ENCODE measurements around the gene RPL37. TPM values are rescaled to one million over a fixed set of nuclear protein-coding genes. Genes with fewer than 3 reads are reported as not detected.
A peak's percentile ranks its signal among the peaks of the same experiment; 100 is the strongest.
"Not testable (repeated sequence)": the region's sequence is repeated elsewhere in the genome, so short reads cannot be mapped to it uniquely, and the experiment has no call there.

RPL37 gene
- total RNA-seq, 2 donors from 2014 or later: 828 to 833 TPM

- DNase-seq (no peak), ATAC-seq (no peak)
- intact Hi-C loops (cut with DNase I, micrococcal nuclease): no loop called here
Observed at GRCh38 chr5:40801771-40802562, 33.1 kb downstream of the RPL37 start.

DNA sequence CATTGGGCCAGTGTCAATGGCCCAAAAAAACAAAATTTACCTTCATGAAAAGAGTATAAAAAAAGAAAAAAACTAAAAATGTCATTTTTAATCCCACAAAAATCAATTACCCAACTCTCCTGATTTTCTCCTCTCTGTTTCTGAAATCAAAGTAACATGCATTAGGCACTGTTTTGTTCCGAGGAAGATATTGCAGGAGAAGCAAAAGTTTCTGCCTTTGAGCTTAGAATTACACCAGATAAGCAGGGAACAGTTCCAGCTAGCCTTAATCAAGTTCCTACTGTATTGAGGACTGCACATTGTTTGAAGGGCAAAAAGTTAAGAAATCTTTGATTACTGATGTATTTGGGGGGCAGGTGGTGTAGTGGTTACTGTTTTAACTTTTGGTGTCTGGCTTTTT, 35.8 kb downstream of the RPL37 start:
- DNase-seq: no peak
- ATAC-seq: no peak
- intact Hi-C loops (cut with DNase I, micrococcal nuclease): no loop called here

- DNase-seq (no peak), ATAC-seq (no peak)
- intact Hi-C loops (cut with DNase I, micrococcal nuclease): no loop called here
Observed at GRCh38 chr5:40798801-40799210, 36.2 kb downstream of the RPL37 start.

DNA sequence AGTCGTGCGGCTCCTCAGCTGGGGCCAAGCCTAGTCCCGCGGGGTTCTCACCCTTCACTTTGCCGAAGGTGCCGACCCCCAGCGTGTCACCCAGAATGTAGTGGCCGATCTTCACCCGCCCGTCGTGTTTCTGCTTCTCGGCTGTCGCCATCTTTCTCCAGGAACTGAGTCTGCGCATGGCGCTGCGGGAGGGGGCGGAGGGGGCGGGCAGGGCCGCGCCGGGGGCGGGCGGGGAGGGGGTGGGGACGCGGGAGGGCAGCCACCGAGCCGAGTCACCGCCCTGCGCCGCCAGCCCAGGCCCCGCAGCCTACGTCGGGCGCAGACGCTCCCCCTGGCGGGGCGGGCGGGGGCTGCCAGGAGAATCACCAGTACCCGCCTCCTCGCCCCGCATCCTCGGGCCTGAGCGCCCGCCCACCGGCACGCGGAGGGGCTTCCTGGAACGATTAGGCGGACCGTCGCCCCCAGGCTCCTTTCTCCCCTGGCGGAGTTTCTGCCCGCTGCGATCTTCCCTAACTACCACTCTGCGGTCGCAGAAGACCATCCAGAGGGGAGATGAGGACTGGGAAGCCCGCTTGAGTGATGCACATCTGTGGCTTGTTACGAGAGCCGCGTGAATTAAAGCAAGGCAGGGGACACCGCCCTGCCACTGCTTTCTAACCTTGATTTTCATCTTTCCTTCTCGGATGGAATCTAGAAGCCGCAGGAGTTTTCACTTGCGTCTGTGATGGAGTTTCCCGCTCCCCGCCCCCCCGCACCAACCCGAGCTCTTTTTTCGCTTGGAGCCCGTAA, 36.8 kb downstream of the RPL37 start, which contains the start of gene PRKAA1:
Gene PRKAA1, minus strand, starts transcription at position 363 of the 789 bp plus-strand sequence. Its CDS starts 185 bp downstream, at position 178.
- ATAC-seq: peak; percentile 90
- intact Hi-C loops (cut with DNase I, micrococcal nuclease): no loop called here
- peak; percentile 82 to 93 for DNase-seq

GRCh38 chr5:40797273-40798011, 37.6 kb downstream of the RPL37 start:
- intact Hi-C loops (cut with DNase I, micrococcal nuclease): no loop called here
- ATAC-seq: peak; percentile 68
- DNase-seq: peak; percentile 83 to 90

DNA sequence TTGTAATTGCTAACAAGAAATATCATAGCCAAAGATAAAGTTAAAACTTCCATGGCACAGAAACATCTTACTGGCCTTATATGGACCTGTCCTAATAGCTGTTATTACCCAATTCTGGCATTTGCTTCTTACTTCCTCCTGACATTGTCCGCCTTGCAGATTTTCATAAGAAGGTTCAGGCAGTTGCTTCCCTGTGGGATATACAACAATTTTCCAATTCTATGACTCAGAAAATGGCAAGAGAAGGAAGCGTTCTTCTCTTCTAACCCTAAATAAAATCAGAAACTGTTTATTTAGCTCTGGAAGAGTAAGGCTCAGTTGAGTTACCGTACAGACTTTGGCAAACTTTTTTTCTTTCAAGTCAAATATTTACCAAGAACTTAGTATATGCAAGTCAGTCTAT, 38.5 kb downstream of the RPL37 start:
- ATAC-seq: no peak

DNA sequence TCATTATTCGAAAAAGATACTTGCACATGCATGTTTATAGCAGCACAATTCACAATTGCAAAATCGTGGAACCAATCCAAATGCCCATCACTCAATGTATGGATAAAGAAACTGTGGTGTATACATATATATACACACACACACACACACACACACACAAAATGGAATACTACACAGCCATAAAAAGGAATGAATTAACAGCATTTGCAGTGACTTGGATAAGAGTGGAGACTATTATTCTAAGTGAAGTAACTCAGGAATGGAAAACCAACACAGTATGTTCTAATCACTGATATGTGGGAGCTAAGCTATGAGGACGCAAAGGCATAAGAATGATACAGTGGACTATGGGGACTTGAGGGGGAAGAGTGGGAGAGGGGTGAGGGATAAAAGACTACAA, 40.1 kb downstream of the RPL37 start:
- intact Hi-C loops (cut with DNase I, micrococcal nuclease); DNase-seq; ATAC-seq: not testable (repeated sequence)

More for the DNA sequence above, 38.5 kb downstream of the RPL37 start:
- DNase-seq: no peak
- intact Hi-C loops (cut with DNase I, micrococcal nuclease): no loop called here

DNA sequence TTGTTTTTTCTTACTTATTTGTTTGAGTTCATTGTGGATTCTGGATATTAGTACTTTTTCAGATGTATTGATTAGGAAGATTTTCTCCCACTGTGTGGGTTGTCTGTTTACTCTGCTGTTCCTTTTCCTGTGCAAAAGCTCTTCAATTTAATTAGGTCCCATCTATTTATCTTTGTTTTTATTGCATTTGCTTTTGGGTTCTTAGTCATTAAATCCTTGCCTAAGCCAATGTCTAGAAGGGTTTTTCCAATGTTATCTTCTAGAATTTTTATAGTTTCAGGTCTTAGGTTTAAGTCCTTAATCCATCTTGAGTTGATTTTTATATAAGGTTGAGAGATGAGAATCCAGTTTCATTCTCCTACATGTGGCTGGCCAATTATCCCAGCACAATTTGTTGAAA, 40.7 kb downstream of the RPL37 start:
- ATAC-seq; DNase-seq; intact Hi-C loops (cut with DNase I, micrococcal nuclease): not testable (repeated sequence)

DNA sequence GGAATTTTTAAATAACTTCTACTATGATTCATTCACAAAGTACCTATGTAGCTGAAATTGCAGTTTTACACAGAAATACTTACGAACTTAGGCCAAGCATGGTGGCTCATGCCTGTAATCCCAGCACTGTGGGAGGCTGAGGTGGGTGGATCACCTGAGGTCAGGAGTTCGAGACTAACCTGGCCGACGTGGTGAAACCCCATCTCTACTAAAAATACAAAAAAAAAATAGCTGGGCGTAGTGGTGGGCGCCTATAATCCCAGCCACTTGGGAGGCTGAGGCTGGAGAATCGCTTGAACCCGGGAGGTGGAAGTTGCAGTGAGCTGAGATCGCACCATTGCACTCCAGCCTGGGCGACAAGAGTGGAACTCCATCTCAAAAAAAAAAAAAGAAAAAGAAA, 42.3 kb downstream of the RPL37 start:
- ATAC-seq; intact Hi-C loops (cut with DNase I, micrococcal nuclease); DNase-seq: not testable (repeated sequence)

DNA sequence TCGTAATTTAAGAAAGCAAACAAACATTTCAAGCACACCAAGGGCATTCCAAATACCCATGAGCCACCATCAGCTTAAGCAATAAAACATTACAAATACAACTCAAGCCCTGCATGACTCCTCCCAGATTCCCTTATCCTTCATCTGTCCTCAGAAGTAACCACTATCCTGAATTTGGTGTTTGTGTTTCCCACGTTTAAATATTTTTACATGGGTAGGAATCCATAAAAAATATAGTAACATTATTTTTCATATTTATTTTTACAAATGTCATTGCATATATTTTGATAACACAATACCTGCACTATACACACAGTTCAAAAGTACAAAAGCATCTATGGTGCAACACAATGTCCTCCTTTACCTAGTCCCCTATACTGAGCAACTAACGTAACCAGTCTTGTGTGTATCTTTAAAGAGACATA, 43.3 kb downstream of the RPL37 start:
- intact Hi-C loops (cut with DNase I, micrococcal nuclease): no loop called here
- ATAC-seq: peak; percentile 81

GRCh38 chr5:40790947-40791593, 44.0 kb downstream of the RPL37 start:
- intact Hi-C loops (cut with DNase I, micrococcal nuclease): no loop called here
- ATAC-seq: no peak

More for the DNA sequence above, 43.3 kb downstream of the RPL37 start:
- no peak for DNase-seq

DNA sequence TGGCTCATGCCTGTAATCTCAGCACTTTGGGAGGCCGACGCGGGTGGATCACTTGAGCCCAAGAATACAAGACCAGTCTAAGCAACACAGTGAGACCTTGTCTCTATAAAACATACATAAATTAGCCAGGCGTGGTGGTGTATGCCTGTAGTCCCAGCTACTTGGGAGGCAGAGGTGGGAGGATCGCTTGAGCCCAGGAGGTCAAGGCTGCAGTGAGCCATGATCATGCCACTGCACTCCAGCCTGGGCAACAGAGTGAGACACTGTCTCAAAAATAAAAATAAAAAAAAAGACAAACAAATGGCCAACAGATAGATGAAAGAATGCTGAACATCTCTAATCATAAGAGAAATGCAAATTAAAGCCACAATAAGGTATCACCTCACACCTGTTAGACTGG, 46.1 kb downstream of the RPL37 start:
- DNase-seq; ATAC-seq; intact Hi-C loops (cut with DNase I, micrococcal nuclease): not testable (repeated sequence)

More at GRCh38 chr5:40790947-40791593, 44.0 kb downstream of the RPL37 start:
- DNase-seq: no peak

DNA sequence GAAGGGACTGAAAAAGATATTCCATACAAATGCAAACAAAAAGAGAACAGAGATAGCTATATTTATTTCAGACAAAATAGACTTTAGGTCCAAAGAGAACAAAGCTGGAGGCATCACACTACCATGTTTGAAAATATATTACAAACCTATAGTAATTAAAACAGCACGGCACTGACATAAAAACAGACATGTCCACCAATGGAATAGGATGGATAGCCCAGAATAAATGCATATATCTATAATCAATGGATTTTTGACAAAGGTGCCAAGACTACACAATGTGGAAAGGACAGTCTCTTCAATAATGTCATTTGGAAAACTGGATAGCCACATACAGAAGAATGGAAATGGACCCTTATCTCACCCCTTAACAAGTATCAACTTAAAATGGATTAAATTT, 47.0 kb downstream of the RPL37 start:
- intact Hi-C loops (cut with DNase I, micrococcal nuclease): no loop called here
- no peak for DNase-seq
- no peak for ATAC-seq

DNA sequence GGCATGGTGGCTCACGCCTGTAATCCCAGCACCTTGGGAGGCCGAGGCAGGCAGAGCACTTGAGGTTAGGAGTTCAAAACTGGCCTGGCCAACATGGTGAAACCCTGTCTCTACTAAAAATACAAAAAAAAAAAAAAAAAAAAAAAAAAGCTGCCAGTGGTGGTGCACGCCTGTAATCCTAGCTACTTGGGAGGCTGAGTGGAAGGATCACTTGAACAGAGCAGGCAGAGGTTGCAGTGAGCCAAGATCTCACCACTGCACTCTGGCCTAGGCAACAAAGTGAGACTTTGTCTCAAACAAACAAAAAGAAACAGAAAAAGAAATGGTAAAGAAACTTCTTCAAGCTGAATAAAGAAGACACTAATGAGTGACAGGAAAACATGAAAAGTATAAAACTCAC, 48.4 kb downstream of the RPL37 start:
- ATAC-seq; intact Hi-C loops (cut with DNase I, micrococcal nuclease); DNase-seq: not testable (repeated sequence)

DNA sequence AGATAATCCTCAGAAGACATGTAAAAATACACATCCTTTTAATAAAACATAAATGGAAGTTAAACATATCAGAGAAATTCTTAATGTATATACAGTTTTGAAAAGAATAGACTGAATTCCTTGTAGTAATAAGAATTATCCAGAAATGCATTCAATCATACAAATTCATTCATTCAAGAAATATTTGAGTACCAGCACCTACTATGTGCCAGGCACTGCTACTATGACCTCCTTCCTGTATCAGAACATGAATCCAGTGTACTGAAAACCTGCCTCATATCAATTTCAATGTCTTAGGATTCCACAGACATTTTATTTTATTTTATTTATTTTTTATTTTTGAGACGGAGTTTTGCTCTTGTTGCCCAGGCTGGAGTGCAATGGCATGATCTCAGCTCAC, 50.1 kb downstream of the RPL37 start:
- ATAC-seq (no peak), DNase-seq (no peak)
- intact Hi-C loops (cut with DNase I, micrococcal nuclease): no loop called here

GRCh38 chr5:40784027-40784653, 50.9 kb downstream of the RPL37 start:
- ATAC-seq (peak; percentile 98), DNase-seq (no peak)

GRCh38 chr5:40781843-40782409, 53.1 kb downstream of the RPL37 start:
- DNase-seq (no peak), ATAC-seq (no peak)
- intact Hi-C loops (cut with DNase I, micrococcal nuclease): no loop called here

More at GRCh38 chr5:40784027-40784653, 50.9 kb downstream of the RPL37 start:
- intact Hi-C loops (cut with DNase I, micrococcal nuclease): no loop called here

DNA sequence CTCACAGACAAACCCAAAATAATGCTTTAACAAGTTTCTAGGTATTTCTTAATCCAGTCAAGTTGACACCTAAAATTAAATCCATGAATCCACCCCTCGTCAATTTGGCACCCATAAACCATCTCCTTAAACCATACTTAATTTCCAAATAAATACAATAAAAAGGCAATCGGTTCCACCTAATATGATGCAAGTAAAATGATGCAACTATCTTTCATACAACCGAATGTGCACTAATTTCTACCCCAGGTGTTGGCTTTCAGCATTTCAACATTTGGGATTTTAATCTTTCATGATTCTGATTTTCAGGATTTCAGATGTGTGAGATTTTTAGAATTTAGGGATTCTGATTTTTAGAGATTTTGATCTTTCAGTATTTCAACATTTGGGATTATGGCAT, 54.2 kb downstream of the RPL37 start:
- ATAC-seq (no peak), DNase-seq (no peak)
- intact Hi-C loops (cut with DNase I, micrococcal nuclease): no loop called here
